MM.1S (cell line): Measurements from ENCODE around the gene KIZ.

Source experiments
- DNase-seq: peaks from one replicate; pipeline ENCODE4 v3.0.0-alpha.2; 2015
- H2AFZ ChIP-seq: fragments of 300-600 bp; sonication (generic); 2 replicates; pipeline ENCODE4 v1.6.0; 2016; ENCODE audit warnings: antibody characterized with exemption, low read length
- H3F3A ChIP-seq: fragments of 300-600 bp; sonication (generic); 2 replicates; pipeline ENCODE4 v1.6.1; 2016; ENCODE audit warnings: mild to moderate bottlenecking, antibody characterized with exemption, low read length, moderate library complexity, mixed read lengths; ENCODE audit not compliant: insufficient read depth
- H3K27ac ChIP-seq: fragments of 300-600 bp; sonication (generic); 2 replicates; pipeline ENCODE4 v1.5.1; 2016; ENCODE audit warnings: mild to moderate bottlenecking, low read length
- H3K27me3 ChIP-seq: fragments of 300-600 bp; sonication (generic); replicated peaks from 2 replicates; pipeline ENCODE4 v1.6.0; 2016; ENCODE audit warnings: low read length; ENCODE audit not compliant: insufficient read depth
- H3K36me3 ChIP-seq: fragments of 300-600 bp; sonication (generic); replicated peaks from 2 replicates; pipeline ENCODE4 v1.6.1; 2016; ENCODE audit warnings: mild to moderate bottlenecking, low read length, mixed read lengths; ENCODE audit not compliant: insufficient read depth
- H3K4me1 ChIP-seq: fragments of 300-600 bp; sonication (generic); 2 replicates; pipeline ENCODE4 v1.6.1; 2016; ENCODE audit warnings: low read length, mixed read lengths
- H3K4me2 ChIP-seq: fragments of 300-600 bp; sonication (generic); 2 replicates; pipeline ENCODE4 v1.6.0; 2016; ENCODE audit warnings: low read depth, low read length
- H3K4me3 ChIP-seq: fragments of 300-600 bp; sonication (generic); 2 replicates; pipeline ENCODE4 v1.5.1; 2016; ENCODE audit warnings: low read length, mixed read lengths
- H3K79me2 ChIP-seq: fragments of 300-600 bp; sonication (generic); 2 replicates; pipeline ENCODE4 v1.6.1; 2016; ENCODE audit warnings: mixed run types, low read length, mixed read lengths
- H3K9ac ChIP-seq: fragments of 300-600 bp; sonication (generic); 2 replicates; pipeline ENCODE4 v1.6.1; 2016; ENCODE audit warnings: low read length, mixed read lengths
- H3K9me2 ChIP-seq: fragments of 300-600 bp; sonication (generic); replicated peaks from 2 replicates; pipeline ENCODE4 v1.6.1; 2016; ENCODE audit warnings: mild to moderate bottlenecking, low read length, mixed read lengths; ENCODE audit not compliant: insufficient read depth
- H3K9me3 ChIP-seq: fragments of 300-600 bp; sonication (generic); replicated peaks from 2 replicates; pipeline ENCODE4 v1.6.1; 2016; ENCODE audit warnings: mild to moderate bottlenecking, low read length, mixed read lengths; ENCODE audit not compliant: insufficient read depth
- H4K20me1 ChIP-seq: fragments of 300-600 bp; sonication (generic); 2 replicates; pipeline ENCODE4 v1.6.1; 2016; ENCODE audit warnings: mild to moderate bottlenecking, low read length, moderate library complexity, mixed read lengths; ENCODE audit not compliant: insufficient read depth
- CTCF ChIP-seq: fragments of 300-600 bp; sonication (generic); IDR thresholded peaks from 2 replicates; pipeline ENCODE4 v1.5.1; 2016; ENCODE audit warnings: antibody characterized with exemption, low read length, mixed read lengths
- EZH2 ChIP-seq: fragments of 300-600 bp; sonication (generic); optimal IDR thresholded peaks from 2 replicates; pipeline ENCODE3; 2017; ENCODE audit warnings: low read depth, mild to moderate bottlenecking, antibody characterized with exemption, low read length, mixed read lengths
- EZH2phosphoT487 ChIP-seq: fragments of 300-600 bp; sonication (generic); IDR thresholded peaks from 2 replicates; pipeline ENCODE4 v1.6.1; 2018; ENCODE audit warnings: antibody characterized with exemption, low read length

KIZ gene

GRCh38 chr20:21155268-21155667, 29.4 kb downstream of the KIZ start:
- no peaks in the 10 kb centered on the region for H3K79me2 ChIP-seq
- no peak overlapping the region for H3K27ac ChIP-seq
- H3K9ac ChIP-seq: no peak overlapping the region
- H2AFZ ChIP-seq: no peak overlapping the region
- H3K4me1 ChIP-seq: no peaks in the 10 kb centered on the region
- no peak overlapping the region for H3K4me2 ChIP-seq
- H3K27me3 ChIP-seq: no peaks in the 10 kb centered on the region
- no peaks in the 10 kb centered on the region for H3K36me3 ChIP-seq
- no peaks in the 10 kb centered on the region for H3K9me2 ChIP-seq
- no peaks in the 10 kb centered on the region for H3K9me3 ChIP-seq
- no peaks in the 10 kb centered on the region for H3F3A ChIP-seq
- TF ChIP-seq CTCF: no peak
- no peak for TF ChIP-seq EZH2
- TF ChIP-seq EZH2phosphoT487: no peak
- no peaks in the 10 kb centered on the region for H4K20me1 ChIP-seq
- H3K4me3 ChIP-seq: no peak overlapping the region
- DNase-seq: no peak

DNA sequence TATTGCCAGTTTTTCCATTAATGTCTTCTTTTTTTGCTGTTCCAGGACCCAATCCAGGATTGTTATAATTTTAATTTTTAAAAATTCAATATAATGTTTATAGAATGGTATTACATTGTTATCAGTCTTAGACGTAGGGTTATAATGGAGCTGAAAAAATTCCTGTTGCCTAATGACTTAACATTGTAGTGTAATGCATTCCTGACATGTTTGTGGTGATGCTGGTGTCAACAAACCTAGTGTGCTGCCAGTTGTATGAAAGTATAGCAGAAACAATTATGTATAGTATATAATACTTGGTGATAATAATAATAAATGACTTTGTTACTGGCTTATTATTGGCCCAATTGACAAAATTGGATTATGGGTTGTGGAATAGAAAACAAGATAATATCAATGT, 30.4 kb downstream of the KIZ start:
- no peak overlapping the region for H3K4me3 ChIP-seq
- no peaks in the 10 kb centered on the region for H4K20me1 ChIP-seq
- TF ChIP-seq EZH2 (no peak), EZH2phosphoT487 (no peak), CTCF (no peak)
- H2AFZ ChIP-seq: no peak overlapping the region
- no peaks in the 10 kb centered on the region for H3K9me2 ChIP-seq
- no peaks in the 10 kb centered on the region for H3K79me2 ChIP-seq
- no peak overlapping the region for H3K4me2 ChIP-seq
- H3K4me1 ChIP-seq: no peaks in the 10 kb centered on the region
- no peaks in the 10 kb centered on the region for H3F3A ChIP-seq
- H3K9ac ChIP-seq: no peak overlapping the region
- H3K9me3 ChIP-seq: no peaks in the 10 kb centered on the region
- DNase-seq: no peak
- H3K27ac ChIP-seq: no peak overlapping the region
- H3K36me3 ChIP-seq: no peaks in the 10 kb centered on the region
- no peaks in the 10 kb centered on the region for H3K27me3 ChIP-seq

GRCh38 chr20:21157006-21157405, 31.1 kb downstream of the KIZ start:
- no peaks in the 10 kb centered on the region for H3F3A ChIP-seq
- H3K9me3 ChIP-seq: no peaks in the 10 kb centered on the region
- H2AFZ ChIP-seq: no peak overlapping the region
- H3K27ac ChIP-seq: no peak overlapping the region
- DNase-seq: no peak
- no peak overlapping the region for H3K4me3 ChIP-seq
- no peaks in the 10 kb centered on the region for H3K79me2 ChIP-seq
- H4K20me1 ChIP-seq: no peaks in the 10 kb centered on the region
- TF ChIP-seq EZH2 (no peak), EZH2phosphoT487 (no peak), CTCF (no peak)
- no peaks in the 10 kb centered on the region for H3K27me3 ChIP-seq
- H3K9me2 ChIP-seq: no peaks in the 10 kb centered on the region
- no peaks in the 10 kb centered on the region for H3K36me3 ChIP-seq
- no peak overlapping the region for H3K9ac ChIP-seq
- H3K4me2 ChIP-seq: no peak overlapping the region
- H3K4me1 ChIP-seq: no peaks in the 10 kb centered on the region
